SK-N-SH treated with all-trans-retinoic acid at 6 μM for 48 hours (cell line): Measurements from ENCODE around the gene LPP.
A peak's percentile ranks its signal among the peaks of the same experiment; 100 is the strongest.

Experiments
- ATAC-seq: fragments of 200-7000 bp; cut with Tn5 transposase; 3 replicates; pipeline ENCODE4 v1.9.1; 2020; ENCODE audit warnings: mild to moderate bottlenecking, moderate library complexity
- ARNTL ChIP-seq: fragments of 450-650 bp; formaldehyde crosslinking; IDR thresholded peaks from 2 replicates; pipeline ENCODE4 v1.5.0; 2020; ENCODE audit warnings: low read depth, mild to moderate bottlenecking, moderate library complexity, borderline replicate concordance
- BACH2 ChIP-seq: fragments of 250-450 bp; sonication (Bioruptor Pico); IDR thresholded peaks from 2 replicates; pipeline ENCODE4 v1.9.0; 2021; ENCODE audit warnings: mild to moderate bottlenecking, borderline replicate concordance
- CREB5 ChIP-seq: fragments of 250-450 bp; sonication (Bioruptor Pico); IDR thresholded peaks from 2 replicates; pipeline ENCODE4 v1.5.1; 2020; ENCODE audit warnings: low read depth, mild to moderate bottlenecking, moderate library complexity
- CSDC2 ChIP-seq: fragments of 250-450 bp; sonication (Bioruptor Pico); IDR thresholded peaks from 2 replicates; pipeline ENCODE4 v1.5.0; 2020; ENCODE audit warnings: mild to moderate bottlenecking, moderate library complexity
- CSRNP3 ChIP-seq: fragments of 250-450 bp; sonication (Bioruptor Pico); IDR thresholded peaks from 2 replicates; pipeline ENCODE4 v1.5.1; 2021; ENCODE audit warnings: mild to moderate bottlenecking, moderate library complexity
- ESRRG ChIP-seq: fragments of 250-450 bp; sonication (Bioruptor Pico); IDR thresholded peaks from 2 replicates; pipeline ENCODE4 v1.6.1; 2021; ENCODE audit warnings: mild to moderate bottlenecking
- GLIS3 ChIP-seq: fragments of 250-450 bp; sonication (Bioruptor Pico); IDR thresholded peaks from 2 replicates; pipeline ENCODE4 v1.5.0; 2020; ENCODE audit warnings: mild to moderate bottlenecking, moderate library complexity
- ISL1 ChIP-seq: fragments of 250-450 bp; sonication (Bioruptor Pico); IDR thresholded peaks from 2 replicates; pipeline ENCODE4 v2.1.2; 2022; ENCODE audit warnings: mild to moderate bottlenecking, moderate library complexity
- OSR1 ChIP-seq: fragments of 250-450 bp; sonication (Bioruptor Pico); IDR thresholded peaks from 2 replicates; pipeline ENCODE4 v1.8.0; 2022; ENCODE audit warnings: moderate library complexity, mild to moderate bottlenecking, inconsistent platforms
- PATZ1 ChIP-seq: fragments of 250-450 bp; sonication (Bioruptor Pico); IDR thresholded peaks from 2 replicates; pipeline ENCODE4 v1.8.0; 2020; ENCODE audit warnings: mild to moderate bottlenecking, moderate library complexity, borderline replicate concordance
- RARB ChIP-seq: fragments of 250-450 bp; sonication (Bioruptor Pico); IDR thresholded peaks from 2 replicates; pipeline ENCODE4 v1.8.0; 2021; ENCODE audit warnings: mild to moderate bottlenecking, moderate library complexity
- SNAI2 ChIP-seq: fragments of 250-450 bp; sonication (Bioruptor Pico); IDR thresholded peaks from 2 replicates; pipeline ENCODE4 v1.5.0; 2020; ENCODE audit warnings: mild to moderate bottlenecking, moderate library complexity
- TOX ChIP-seq: fragments of 250-450 bp; sonication (Bioruptor Pico); IDR thresholded peaks from 2 replicates; pipeline ENCODE4 v1.8.0; 2021; ENCODE audit warnings: mild to moderate bottlenecking, moderate library complexity, borderline replicate concordance
- TSHZ2 ChIP-seq: fragments of 250-450 bp; sonication (Bioruptor Pico); IDR thresholded peaks from 2 replicates; pipeline ENCODE4 v1.5.0; 2020; ENCODE audit warnings: mild to moderate bottlenecking, moderate library complexity
- ZC3H10 ChIP-seq: fragments of 250-450 bp; sonication (Bioruptor Pico); IDR thresholded peaks from 2 replicates; pipeline ENCODE4 v1.5.1; 2021; ENCODE audit warnings: mild to moderate bottlenecking, moderate library complexity
- ZFP3 ChIP-seq: fragments of 250-450 bp; sonication (Bioruptor Pico); IDR thresholded peaks from 2 replicates; pipeline ENCODE4 v1.5.0; 2020; ENCODE audit warnings: mild to moderate bottlenecking, moderate library complexity
- ZFP30 ChIP-seq: fragments of 450-650 bp; formaldehyde crosslinking; IDR thresholded peaks from 2 replicates; pipeline ENCODE4 v1.5.0; 2022; ENCODE audit warnings: mild to moderate bottlenecking, moderate library complexity
- ZNF565 ChIP-seq: fragments of 450-650 bp; formaldehyde crosslinking; conservative IDR thresholded peaks from 2 replicates; pipeline ENCODE4 v1.5.0; 2020; ENCODE audit warnings: low read depth, mild to moderate bottlenecking, moderate library complexity
- ZNF70 ChIP-seq: fragments of 450-650 bp; formaldehyde crosslinking; IDR thresholded peaks from 2 replicates; pipeline ENCODE4 v1.5.0; 2020; ENCODE audit warnings: mild to moderate bottlenecking, moderate library complexity
- ZNF8 ChIP-seq: fragments of 450-650 bp; formaldehyde crosslinking; IDR thresholded peaks from 2 replicates; pipeline ENCODE4 v1.5.0; 2020; ENCODE audit warnings: mild to moderate bottlenecking, moderate library complexity

Gene LPP

GRCh38 chr3:188729422-188729821, 575.5 kb downstream of the LPP start:
- no peak for TF ChIP-seq TSHZ2
- no peak for TF ChIP-seq ESRRG (CRISPR knock-in tag)
- no peak for TF ChIP-seq ISL1 (CRISPR knock-in tag)
- TF ChIP-seq ZNF565, result no peak
- TF ChIP-seq GLIS3 (CRISPR knock-in tag), result no peak
- TF ChIP-seq ZC3H10 (CRISPR knock-in tag), result no peak
- no peak for TF ChIP-seq ZFP3 (CRISPR knock-in tag)
- TF ChIP-seq CREB5 (CRISPR knock-in tag), result no peak
- no peak for TF ChIP-seq SNAI2 (CRISPR knock-in tag)
- TF ChIP-seq ZNF70, result no peak
- no peak for TF ChIP-seq ZNF8 (CRISPR knock-in tag)
- no peak for TF ChIP-seq PATZ1 (CRISPR knock-in tag)
- no peak for TF ChIP-seq CSRNP3
- TF ChIP-seq CSDC2 (CRISPR knock-in tag), result no peak
- TF ChIP-seq BACH2 (CRISPR knock-in tag), result no peak
- no peak for TF ChIP-seq TOX (CRISPR knock-in tag)
- TF ChIP-seq ARNTL (CRISPR knock-in tag), result no peak
- no peak for TF ChIP-seq RARB (CRISPR knock-in tag)
- TF ChIP-seq OSR1 (CRISPR knock-in tag), result no peak
- TF ChIP-seq ZFP30 (CRISPR knock-in tag), result no peak
- ATAC-seq, result no peak

- no peak for TF ChIP-seq RARB (CRISPR knock-in tag)
- TF ChIP-seq ZFP3 (CRISPR knock-in tag), result no peak
- no peak for TF ChIP-seq ZNF565
- TF ChIP-seq TOX (CRISPR knock-in tag), result no peak
- TF ChIP-seq CREB5 (CRISPR knock-in tag), result no peak
- TF ChIP-seq CSRNP3, result no peak
- no peak for TF ChIP-seq ISL1 (CRISPR knock-in tag)
- TF ChIP-seq GLIS3 (CRISPR knock-in tag), result no peak
- no peak for TF ChIP-seq ARNTL (CRISPR knock-in tag)
- no peak for ATAC-seq
Observed at GRCh38 chr3:188734395-188734794, 580.4 kb downstream of the LPP start.

- no peak for TF ChIP-seq CREB5 (CRISPR knock-in tag)
- TF ChIP-seq OSR1 (CRISPR knock-in tag), result no peak
- TF ChIP-seq ISL1 (CRISPR knock-in tag), result peak; percentile 38
- TF ChIP-seq, all 23 proteins: peak for 1
- ATAC-seq, result no peak
Observed at GRCh38 chr3:188739511-188739910, 585.6 kb downstream of the LPP start.
